Duodenal mucosa (tissue), 2 donors: ENCODE results near the gene KCNMA1.

Experiments
- H3K27ac ChIP-seq: one replicate; pipeline ENCODE4 v1.7.0; 2013; ENCODE audit warnings: low read depth, low read length
- H3K27me3 ChIP-seq, 2 donors: one replicate each; pipeline ENCODE4 v1.7.0; 2013; ENCODE audit warnings: low read length in 2 of 2, control low read depth in 1 of 2; ENCODE audit not compliant: insufficient read depth in 2 of 2, control insufficient read depth in 1 of 2
- H3K36me3 ChIP-seq, 2 donors: one replicate each; pipeline ENCODE4 v1.7.0; 2013; ENCODE audit warnings: low read length in 2 of 2, control low read depth in 1 of 2; ENCODE audit not compliant: insufficient read depth in 2 of 2, control insufficient read depth in 1 of 2
- H3K4me1 ChIP-seq, 2 donors: one replicate each; pipeline ENCODE4 v1.7.0; 2013; ENCODE audit warnings: low read length in 2 of 2, control low read depth in 1 of 2; ENCODE audit not compliant: insufficient read depth in 2 of 2, control insufficient read depth in 1 of 2
- H3K4me3 ChIP-seq, 2 donors: one replicate each; pipeline ENCODE4 v1.7.0; 2013; ENCODE audit warnings: low read length in 2 of 2, low read depth in 1 of 2
- H3K9ac ChIP-seq, 2 donors: one replicate each; pipeline ENCODE4 v1.7.0; 2013; ENCODE audit warnings: low read length in 2 of 2, low read depth in 1 of 2
- H3K9me3 ChIP-seq, 2 donors: one replicate each; pipeline ENCODE4 v1.7.0; 2013; ENCODE audit warnings: low read length in 2 of 2, control low read depth in 1 of 2; ENCODE audit not compliant: control insufficient read depth in 1 of 2

KCNMA1 gene

GRCh38 chr10:77120012-77120411, 517.6 kb downstream of the KCNMA1 start:
- Histone ChIP-seq H3K9ac (no peak overlapping the region), H3K27me3 (no peaks in the 10 kb centered on the region), H3K4me3 (no peak overlapping the region), H3K27ac (no peak overlapping the region), H3K9me3 (no peaks in the 10 kb centered on the region), H3K36me3 (no peaks in the 10 kb centered on the region), H3K4me1 (no peaks in the 10 kb centered on the region)

- Histone ChIP-seq H3K27ac (no peak overlapping the region), H3K27me3 (no peaks in the 10 kb centered on the region), H3K4me3 (no peak overlapping the region), H3K4me1 (no peaks in the 10 kb centered on the region), H3K9me3 (no peaks in the 10 kb centered on the region), H3K36me3 (no peaks in the 10 kb centered on the region), H3K9ac (no peak overlapping the region)
These were observed 518.9 kb downstream of the KCNMA1 start for GRCh38 chr10:77118603-77119282.

- Histone ChIP-seq H3K9me3 (no peaks in the 10 kb centered on the region), H3K9ac (no peak overlapping the region), H3K27me3 (no peaks in the 10 kb centered on the region), H3K4me1 (no peaks in the 10 kb centered on the region), H3K36me3 (no peaks in the 10 kb centered on the region), H3K4me3 (no peak overlapping the region), H3K27ac (no peak overlapping the region)
These were observed 520.1 kb downstream of the KCNMA1 start for GRCh38 chr10:77117501-77117900.

GRCh38 chr10:77116904-77117303, 520.7 kb downstream of the KCNMA1 start:
- Histone ChIP-seq H3K9me3 (no peaks in the 10 kb centered on the region), H3K4me1 (no peaks in the 10 kb centered on the region), H3K27ac (no peak overlapping the region)

GRCh38 chr10:77114181-77114821, 523.3 kb downstream of the KCNMA1 start:
- Histone ChIP-seq H3K27ac (no peak overlapping the region), H3K9ac (no peak overlapping the region), H3K4me3 (no peak overlapping the region), H3K9me3 (no peaks in the 10 kb centered on the region), H3K4me1 (no peaks in the 10 kb centered on the region), H3K36me3 (no peaks in the 10 kb centered on the region), H3K27me3 (no peaks in the 10 kb centered on the region)

More at GRCh38 chr10:77116904-77117303, 520.7 kb downstream of the KCNMA1 start:
- Histone ChIP-seq H3K4me3 (no peak overlapping the region), H3K36me3 (no peaks in the 10 kb centered on the region), H3K27me3 (no peaks in the 10 kb centered on the region), H3K9ac (no peak overlapping the region)

- H3K4me1 ChIP-seq = no peaks in the 10 kb centered on the region
- H3K4me3 ChIP-seq = no peak overlapping the region
- no peak overlapping the region for H3K27ac ChIP-seq
- H3K9me3 ChIP-seq = no peaks in the 10 kb centered on the region
- no peak overlapping the region for H3K9ac ChIP-seq
- no peaks in the 10 kb centered on the region for H3K27me3 ChIP-seq
- H3K36me3 ChIP-seq = no peaks in the 10 kb centered on the region
These were observed 525.7 kb downstream of the KCNMA1 start for GRCh38 chr10:77111611-77112550.

GRCh38 chr10:77110757-77111156, 526.9 kb downstream of the KCNMA1 start:
- Histone ChIP-seq H3K9ac (no peak overlapping the region), H3K9me3 (no peaks in the 10 kb centered on the region), H3K36me3 (no peaks in the 10 kb centered on the region), H3K27me3 (no peaks in the 10 kb centered on the region), H3K4me1 (no peaks in the 10 kb centered on the region), H3K4me3 (no peak overlapping the region), H3K27ac (no peak overlapping the region)

GRCh38 chr10:77109351-77109994, 528.1 kb downstream of the KCNMA1 start:
- H3K27ac ChIP-seq = no peak overlapping the region
- no peaks in the 10 kb centered on the region for H3K36me3 ChIP-seq
- no peak overlapping the region for H3K4me3 ChIP-seq
- no peaks in the 10 kb centered on the region for H3K9me3 ChIP-seq
- H3K27me3 ChIP-seq = no peaks in the 10 kb centered on the region
- no peaks in the 10 kb centered on the region for H3K4me1 ChIP-seq
- H3K9ac ChIP-seq = no peak overlapping the region

- H3K9ac ChIP-seq = no peak overlapping the region
- H3K27me3 ChIP-seq = no peaks in the 10 kb centered on the region
- H3K9me3 ChIP-seq = no peaks in the 10 kb centered on the region
- no peak overlapping the region for H3K27ac ChIP-seq
- H3K4me1 ChIP-seq = no peaks in the 10 kb centered on the region
- H3K4me3 ChIP-seq = no peak overlapping the region
- H3K36me3 ChIP-seq = no peaks in the 10 kb centered on the region
These were observed 530.9 kb downstream of the KCNMA1 start for GRCh38 chr10:77106676-77107075.
